ENCODE data around the gene ARMC2.

- TF ChIP-seq CTCF (IDR thresholded peaks at IDR 0.05) (no peak), POLR2A (IDR thresholded peaks at IDR 0.05) (no peak)
These were observed 74.3 kb downstream of the ARMC2 start for GRCh38 chr6:108922499-108922898.
